ENCODE data around the gene PANX1. TPM values are rescaled to one million over a fixed set of nuclear protein-coding genes. Genes with fewer than 3 reads are reported as not detected.

Gene PANX1
- total RNA-seq, 1 experiment from 2014 or later: 59.3 TPM

DNA sequence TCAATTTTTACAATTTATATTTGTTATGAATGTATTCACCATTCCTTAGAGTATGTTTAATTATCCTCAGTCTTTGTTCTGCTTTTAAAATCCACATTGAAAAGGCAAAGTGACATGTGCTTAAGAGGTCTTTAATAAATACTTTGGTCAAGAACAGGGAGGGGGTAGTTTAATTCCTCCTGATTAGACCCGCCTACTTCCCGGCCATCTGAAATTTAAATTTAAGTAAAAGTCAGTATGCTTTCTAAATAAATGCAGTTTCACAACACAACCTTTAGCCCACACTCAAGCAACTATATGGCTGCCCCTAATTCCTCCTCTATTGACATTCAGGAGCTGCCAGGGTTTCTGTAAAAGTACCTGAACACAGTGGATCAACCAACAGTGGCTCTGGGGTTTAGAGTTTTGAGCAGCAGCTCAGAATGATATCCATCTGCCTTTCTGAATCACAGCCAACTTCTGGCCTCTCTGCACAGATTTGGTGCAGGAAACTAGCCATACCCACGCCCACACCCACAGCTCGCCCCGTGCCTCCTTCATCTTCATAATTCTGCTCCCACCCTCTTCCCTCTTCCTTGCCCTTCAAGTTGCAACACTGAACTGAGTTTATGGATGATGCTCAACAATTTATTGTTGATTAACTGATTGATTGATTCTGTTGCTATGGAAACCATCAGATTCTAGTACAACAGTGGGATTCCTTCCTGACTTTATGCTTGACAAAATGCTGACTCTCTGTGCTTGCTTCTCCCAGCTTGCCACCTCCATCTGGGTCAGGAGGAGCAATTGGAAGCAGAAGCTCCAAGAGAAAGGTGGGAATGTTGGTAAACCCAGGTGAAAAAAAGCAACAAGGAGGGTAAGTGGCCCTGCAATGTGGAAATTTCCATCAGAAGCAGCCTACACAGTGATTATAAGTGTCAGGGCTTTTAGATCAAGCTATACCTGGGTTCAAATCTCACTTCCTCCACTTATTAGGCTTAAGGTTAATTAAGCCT, 70.8 kb downstream of the PANX1 start:
- BruUV-seq (replicated peaks): no TSS peak
- CTCF ChIA-PET: no interaction called here
- DNase-seq (ENCODE audit: low read depth, low spot score) (no peak), ATAC-seq (0 out of 2 replicates have a peak, but pooled peaks have one; percentile 46)
- no peak for TF ChIP-seq POLR2AphosphoS5 (IDR thresholded peaks at IDR 0.05; ENCODE audit: low read depth, low read length)
- TF ChIP-seq SIN3A (IDR thresholded peaks at IDR 0.05; ENCODE audit: borderline replicate concordance, insufficient read depth, low read depth, low read length): no peak
- TF ChIP-seq, protein P1, sequence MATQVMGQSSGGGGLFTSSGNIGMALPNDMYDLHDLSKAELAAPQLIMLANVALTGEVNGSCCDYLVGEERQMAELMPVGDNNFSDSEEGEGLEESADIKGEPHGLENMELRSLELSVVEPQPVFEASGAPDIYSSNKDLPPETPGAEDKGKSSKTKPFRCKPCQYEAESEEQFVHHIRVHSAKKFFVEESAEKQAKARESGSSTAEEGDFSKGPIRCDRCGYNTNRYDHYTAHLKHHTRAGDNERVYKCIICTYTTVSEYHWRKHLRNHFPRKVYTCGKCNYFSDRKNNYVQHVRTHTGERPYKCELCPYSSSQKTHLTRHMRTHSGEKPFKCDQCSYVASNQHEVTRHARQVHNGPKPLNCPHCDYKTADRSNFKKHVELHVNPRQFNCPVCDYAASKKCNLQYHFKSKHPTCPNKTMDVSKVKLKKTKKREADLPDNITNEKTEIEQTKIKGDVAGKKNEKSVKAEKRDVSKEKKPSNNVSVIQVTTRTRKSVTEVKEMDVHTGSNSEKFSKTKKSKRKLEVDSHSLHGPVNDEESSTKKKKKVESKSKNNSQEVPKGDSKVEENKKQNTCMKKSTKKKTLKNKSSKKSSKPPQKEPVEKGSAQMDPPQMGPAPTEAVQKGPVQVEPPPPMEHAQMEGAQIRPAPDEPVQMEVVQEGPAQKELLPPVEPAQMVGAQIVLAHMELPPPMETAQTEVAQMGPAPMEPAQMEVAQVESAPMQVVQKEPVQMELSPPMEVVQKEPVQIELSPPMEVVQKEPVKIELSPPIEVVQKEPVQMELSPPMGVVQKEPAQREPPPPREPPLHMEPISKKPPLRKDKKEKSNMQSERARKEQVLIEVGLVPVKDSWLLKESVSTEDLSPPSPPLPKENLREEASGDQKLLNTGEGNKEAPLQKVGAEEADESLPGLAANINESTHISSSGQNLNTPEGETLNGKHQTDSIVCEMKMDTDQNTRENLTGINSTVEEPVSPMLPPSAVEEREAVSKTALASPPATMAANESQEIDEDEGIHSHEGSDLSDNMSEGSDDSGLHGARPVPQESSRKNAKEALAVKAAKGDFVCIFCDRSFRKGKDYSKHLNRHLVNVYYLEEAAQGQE (IDR thresholded peaks at IDR 0.05; ENCODE audit: insufficient read depth in 1 of 2, low read depth in 2 of 2, low read length in 1 of 2): no peak
- no peak for TF ChIP-seq TCF7L2 (IDR thresholded peaks at IDR 0.05; ENCODE audit: low read depth, low read length)
- TF ChIP-seq, protein P2, sequence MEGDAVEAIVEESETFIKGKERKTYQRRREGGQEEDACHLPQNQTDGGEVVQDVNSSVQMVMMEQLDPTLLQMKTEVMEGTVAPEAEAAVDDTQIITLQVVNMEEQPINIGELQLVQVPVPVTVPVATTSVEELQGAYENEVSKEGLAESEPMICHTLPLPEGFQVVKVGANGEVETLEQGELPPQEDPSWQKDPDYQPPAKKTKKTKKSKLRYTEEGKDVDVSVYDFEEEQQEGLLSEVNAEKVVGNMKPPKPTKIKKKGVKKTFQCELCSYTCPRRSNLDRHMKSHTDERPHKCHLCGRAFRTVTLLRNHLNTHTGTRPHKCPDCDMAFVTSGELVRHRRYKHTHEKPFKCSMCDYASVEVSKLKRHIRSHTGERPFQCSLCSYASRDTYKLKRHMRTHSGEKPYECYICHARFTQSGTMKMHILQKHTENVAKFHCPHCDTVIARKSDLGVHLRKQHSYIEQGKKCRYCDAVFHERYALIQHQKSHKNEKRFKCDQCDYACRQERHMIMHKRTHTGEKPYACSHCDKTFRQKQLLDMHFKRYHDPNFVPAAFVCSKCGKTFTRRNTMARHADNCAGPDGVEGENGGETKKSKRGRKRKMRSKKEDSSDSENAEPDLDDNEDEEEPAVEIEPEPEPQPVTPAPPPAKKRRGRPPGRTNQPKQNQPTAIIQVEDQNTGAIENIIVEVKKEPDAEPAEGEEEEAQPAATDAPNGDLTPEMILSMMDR (IDR thresholded peaks at IDR 0.05): no peak
- Histone ChIP-seq H3K36me3 (ENCODE audit: control insufficient read depth, insufficient read depth, low read length) (no peaks in the 10 kb centered on the region), H3K9me3 (ENCODE audit: control insufficient read depth, insufficient read depth, low read depth, low read length) (no peaks in the 10 kb centered on the region), H3K4me1 (ENCODE audit: control insufficient read depth, insufficient read depth, low read length) (no peaks in the 10 kb centered on the region), H3K4me3 (ENCODE audit: low read depth in 2 of 2, low read length in 2 of 2) (no peak overlapping the region), H3K27me3 (ENCODE audit: control insufficient read depth, insufficient read depth, low read length) (no peaks in the 10 kb centered on the region), H3K27ac (ENCODE audit: low read length) (no peak overlapping the region)
- intact Hi-C loops (cut with micrococcal nuclease; ENCODE audit: unreplicated experiment) (no loop called here), in situ Hi-C loops (cut with HindIII; ENCODE audit: low pct_unique_long_range_greater_than_20kb, low sequenced_read_pairs) (no loop called here)
- POLR2A ChIA-PET: no interaction called here

DNA sequence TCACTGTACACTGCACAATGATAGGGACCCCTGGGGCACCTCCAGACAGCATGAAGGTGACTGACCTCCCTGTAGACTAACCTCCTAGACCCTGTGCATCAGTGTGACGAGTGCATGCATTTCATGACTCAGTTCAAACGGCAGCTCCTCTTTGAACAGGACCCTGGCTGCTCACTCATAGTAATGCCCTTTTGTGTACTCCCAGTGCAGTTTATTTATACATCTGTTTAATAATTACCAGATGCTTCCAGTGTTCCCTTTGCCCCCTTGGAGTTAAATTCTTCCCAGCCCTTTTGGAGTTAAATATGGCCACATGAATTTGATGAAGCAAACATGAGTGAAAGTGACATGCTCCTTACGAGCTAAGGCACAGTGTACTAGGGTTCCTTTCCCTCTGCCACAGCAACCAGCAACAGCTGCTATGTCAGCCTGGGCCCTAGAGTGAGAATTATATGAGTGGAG, 72.4 kb downstream of the PANX1 start:
- Histone ChIP-seq H3K4me1 (ENCODE audit: control insufficient read depth, insufficient read depth, low read length) (no peaks in the 10 kb centered on the region), H3K4me3 (ENCODE audit: low read depth in 2 of 2, low read length in 2 of 2) (no peak overlapping the region), H3K27me3 (ENCODE audit: control insufficient read depth, insufficient read depth, low read length) (no peaks in the 10 kb centered on the region), H3K36me3 (ENCODE audit: control insufficient read depth, insufficient read depth, low read length) (no peaks in the 10 kb centered on the region), H3K27ac (ENCODE audit: low read length) (no peak overlapping the region), H3K9me3 (ENCODE audit: control insufficient read depth, insufficient read depth, low read depth, low read length) (no peaks in the 10 kb centered on the region)
- intact Hi-C loops (cut with micrococcal nuclease; ENCODE audit: unreplicated experiment): no loop called here
- no peak for DNase-seq (ENCODE audit: low read depth, low spot score)
- in situ Hi-C loops (cut with HindIII; ENCODE audit: low pct_unique_long_range_greater_than_20kb, low sequenced_read_pairs): no loop called here
- ATAC-seq: no peak
- TF ChIP-seq SIN3A (IDR thresholded peaks at IDR 0.05; ENCODE audit: borderline replicate concordance, insufficient read depth, low read depth, low read length) (no peak), TCF7L2 (IDR thresholded peaks at IDR 0.05; ENCODE audit: low read depth, low read length) (no peak), POLR2AphosphoS5 (IDR thresholded peaks at IDR 0.05; ENCODE audit: low read depth, low read length) (no peak)
- TF ChIP-seq, protein P2 (IDR thresholded peaks at IDR 0.05): no peak
- TF ChIP-seq, protein P1 (IDR thresholded peaks at IDR 0.05; ENCODE audit: insufficient read depth in 1 of 2, low read depth in 2 of 2, low read length in 1 of 2): no peak
- ChIA-PET POLR2A (no interaction called here), CTCF (no interaction called here)
- BruUV-seq (replicated peaks): no TSS peak
